ENCODE measurements around the gene FRAS1. TPM values are rescaled to one million over a fixed set of nuclear protein-coding genes. Genes with fewer than 3 reads are reported as not detected.

FRAS1 gene
- total and polyA plus RNA-seq, 2 donors (not counting 1 experiment from before 2014, with no cell fraction given), result 0.03 to 0.12 TPM

GRCh38 chr4:78056265-78057129, 626 bp upstream of the FRAS1 start:
- Histone ChIP-seq H2AFZ (ENCODE audit: insufficient read depth, low read depth, low read length, poor library complexity, severe bottlenecking) (peak overlapping the region; percentile 82), H3K4me1 (ENCODE audit: control insufficient read depth in 2 of 2, insufficient read depth in 2 of 2, low read length in 2 of 2) (peaks cover 27 to 36% of the 10 kb centered on the region in 2 donors), H3K79me2 (ENCODE audit: control insufficient read depth, insufficient read depth, low read length) (no peaks in the 10 kb centered on the region), H4K20me1 (ENCODE audit: control insufficient read depth, insufficient read depth, low read length, poor library complexity, severe bottlenecking) (no peaks in the 10 kb centered on the region), H3K36me3 (replicated peaks in 1 of 2; ENCODE audit: control extremely low read depth in 1 of 2, control insufficient read depth in 1 of 2, extremely low read depth in 1 of 2, insufficient read depth in 2 of 2, low read length in 1 of 2) (no peaks in the 10 kb centered on the region), H3K9me3 (ENCODE audit: control extremely low read depth in 1 of 3, control insufficient read depth in 2 of 3, insufficient read depth in 1 of 3, low read length in 2 of 3) (peaks cover 0 to 23% (median 0%) of the 10 kb centered on the region in 3 donors), H3K27ac (ENCODE audit: low read length in 2 of 2) (no peak overlapping the region), H3K4me3 (ENCODE audit: control extremely low read depth in 1 of 5, extremely low read depth in 1 of 5, insufficient read depth in 1 of 5, low read depth in 2 of 5, low read length in 4 of 5) (peak overlapping the region; percentile 55 to 92 (median 75)), H3K4me2 (replicated peaks; ENCODE audit: low read depth, low read length, poor library complexity, severe bottlenecking) (peak overlapping the region; percentile 96), H3K27me3 (replicated peaks in 1 of 4; ENCODE audit: control extremely low read depth in 1 of 4, control insufficient read depth in 3 of 4, insufficient read depth in 4 of 4, low read length in 3 of 4) (peaks cover 0 to 49% (median 30%) of the 10 kb centered on the region in 4 experiments), H3K9ac (ENCODE audit: low read length) (peak overlapping the region; percentile 80)
- CTCF ChIA-PET, result no interaction called here
- POLR2A ChIA-PET, result no interaction called here
- ATAC-seq (ENCODE audit: low read depth) (peak; percentile 64), DNase-seq (peak; percentile 61)
- WGBS (ENCODE audit: insufficient coverage), result 12% methylated on average over 35 of the region's 39 CpGs
- intact Hi-C loops (cut with micrococcal nuclease), result no loop called here
- Mint-ChIP-seq H3K27ac (no peak overlapping the region), H3K9me3 (ENCODE audit: insufficient read depth) (no peaks in the 10 kb centered on the region), H3K27me3 (peaks cover 53% of the 10 kb centered on the region), H3K4me3 (peak overlapping the region; percentile 90), H3K4me1 (peaks cover 27% of the 10 kb centered on the region)
- TF ChIP-seq CTCF (IDR thresholded peaks at IDR 0.05) (no peak), EZH2 (IDR thresholded peaks at IDR 0.05; ENCODE audit: borderline replicate concordance, insufficient read depth, low read depth, low read length, poor library complexity, severe bottlenecking) (no peak)
